Activated CD8-positive, alpha-beta memory T cell treated with anti-CD3 and anti-CD28 coated beads for 1 hour (primary cell): ENCODE data around the gene IL12RB1.

Experiments used
- DNase-seq, 2 donors: peaks; one replicate each; pipeline ENCODE4 v3.0.0-alpha.2; 2020; ENCODE audit warnings: low read depth in 1 of 2; ENCODE audit errors: extremely low read depth in 1 of 2

IL12RB1 gene

DNA sequence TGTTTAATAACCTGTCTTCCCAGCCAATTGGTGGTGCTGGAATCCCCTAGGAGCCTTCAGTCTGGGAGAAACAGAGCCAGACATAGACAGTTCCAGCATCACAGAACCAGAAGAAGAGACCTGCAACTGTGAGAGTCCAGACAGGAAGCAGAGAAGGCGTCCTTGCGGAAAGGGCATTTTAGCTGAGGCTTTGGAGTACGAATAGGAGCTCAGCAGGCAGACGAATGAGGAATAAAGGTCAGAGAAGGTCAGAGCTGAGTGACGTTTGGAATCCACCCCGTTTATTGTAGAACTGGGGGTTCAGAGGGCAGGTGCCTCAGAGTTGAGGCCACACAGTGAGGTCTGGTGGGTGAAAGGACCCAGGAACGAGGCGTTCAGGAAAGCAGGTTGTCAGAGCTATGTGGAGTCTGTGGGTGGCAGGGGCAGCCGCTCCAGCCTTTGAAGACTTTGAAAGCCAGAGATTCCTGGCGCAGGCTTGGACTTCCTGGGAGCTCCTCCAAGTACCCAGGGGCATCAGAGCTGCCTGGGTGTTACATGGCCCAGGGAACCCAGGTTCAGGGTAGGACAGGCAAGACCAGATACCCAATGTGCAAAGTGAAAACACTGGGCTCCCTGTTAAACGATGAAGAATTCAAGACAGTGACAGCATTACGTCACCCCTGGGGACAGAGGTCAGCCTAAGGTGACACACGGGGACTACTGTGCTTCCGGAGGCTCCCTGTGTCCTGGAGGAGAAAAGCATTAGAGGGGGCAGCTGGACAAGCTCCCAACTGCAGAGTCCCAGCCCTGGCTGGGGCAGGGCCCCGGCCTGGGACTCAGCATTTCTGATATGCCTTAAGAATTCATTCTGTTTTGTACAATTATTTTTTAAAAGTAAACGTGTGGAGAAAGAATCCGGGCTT is 73.3 kb downstream of the IL12RB1 start:
- no peak for DNase-seq

GRCh38 chr19:18010149-18010548 is 76.6 kb downstream of the IL12RB1 start:
- DNase-seq, result no peak

DNA sequence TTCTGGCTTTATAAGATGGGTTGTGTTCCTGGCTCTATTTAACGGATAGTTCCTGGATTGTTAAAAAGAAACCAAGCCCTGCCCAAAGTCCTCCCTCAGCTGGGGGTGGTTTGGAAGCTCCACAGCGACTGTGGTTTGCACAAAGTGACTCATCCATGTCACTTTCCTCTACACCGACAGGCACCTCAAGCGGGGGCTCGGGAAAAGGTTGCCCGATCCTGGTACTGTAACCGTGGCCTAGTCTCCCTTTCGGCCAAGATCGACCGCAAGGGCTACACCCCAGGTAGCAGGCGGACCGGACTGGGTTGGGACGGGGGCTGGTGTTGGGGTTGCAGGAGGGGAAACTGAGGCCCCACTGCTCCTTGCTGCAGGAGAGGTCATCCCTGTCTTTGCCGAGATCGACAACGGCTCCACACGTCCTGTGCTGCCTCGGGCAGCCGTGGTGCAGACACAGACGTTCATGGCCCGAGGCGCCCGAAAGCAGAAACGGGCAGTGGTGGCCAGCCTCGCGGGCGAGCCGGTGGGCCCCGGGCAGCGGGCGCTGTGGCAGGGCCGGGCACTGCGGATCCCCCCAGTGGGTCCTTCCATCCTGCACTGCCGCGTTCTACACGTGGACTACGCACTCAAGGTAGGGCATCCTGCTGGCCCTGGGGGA is 77.2 kb downstream of the IL12RB1 start:
- no peak for DNase-seq
